IMR-90 (cell line): ENCODE data around the gene SDC4. TPM values are rescaled to one million over a fixed set of nuclear protein-coding genes. Genes with fewer than 3 reads are reported as not detected.

Experiments used
- ATAC-seq: fragments of 200-7000 bp; cut with Tn5 transposase; 2 replicates; pipeline ENCODE4 v1.9.1; 2020; ENCODE audit warnings: low read depth, mild to moderate bottlenecking, moderate library complexity
- BruUV-seq: library from RNA; stranded (reverse); fragments of 400-500 nt; replicated peaks from 2 replicates; lab custom pipeline; 2021; lab: Mats Ljungman, UMichigan
- CTCF ChIA-PET: fragments of 300-600 bp; formaldehyde crosslinking; extraction: SDS; loops from one replicate; lab custom pipeline; 2021; ENCODE audit warnings: antibody characterized with exemption; lab: Yijun Ruan, JAX
- POLR2A ChIA-PET: fragments of 300-600 bp; sonication (Branson Sonifier 250); formaldehyde crosslinking; loops from one replicate; lab custom pipeline; 2022; ENCODE audit warnings: antibody characterized with exemption; ENCODE audit not compliant: unreplicated experiment; lab: Charles Lee
- DNase-seq: peaks from one replicate; pipeline ENCODE4 v3.0.0; 2013
- H2AFZ ChIP-seq: replicated peaks from 2 replicates; pipeline ENCODE3; 2013; ENCODE audit warnings: low read length, mild to moderate bottlenecking; ENCODE audit not compliant: poor library complexity
- H2AK5ac ChIP-seq: 2 replicates; pipeline ENCODE4 v1.6.1; 2013; ENCODE audit warnings: low read depth, low read length, inconsistent platforms
- H2AK9ac ChIP-seq: replicated peaks from 2 replicates; pipeline ENCODE3; 2013; ENCODE audit warnings: mild to moderate bottlenecking, low read depth, low read length, moderate library complexity; ENCODE audit not compliant: poor library complexity
- H2BK120ac ChIP-seq: 2 replicates; pipeline ENCODE4 v1.6.1; 2013; ENCODE audit warnings: low read depth, low read length, inconsistent platforms
- H2BK15ac ChIP-seq: 3 replicates; pipeline ENCODE4 v1.6.1; 2013; ENCODE audit warnings: low read depth, low read length, inconsistent platforms
- H2BK20ac ChIP-seq: 2 replicates; pipeline ENCODE4 v1.6.1; 2013; ENCODE audit warnings: low read depth, mild to moderate bottlenecking, inconsistent platforms, low read length, moderate library complexity
- H2BK5ac ChIP-seq: 2 replicates; pipeline ENCODE4 v1.6.1; 2013; ENCODE audit warnings: mild to moderate bottlenecking, low read depth, low read length, inconsistent platforms; ENCODE audit not compliant: poor library complexity, severe bottlenecking
- H3K14ac ChIP-seq: replicated peaks from 2 replicates; pipeline ENCODE4 v1.6.1; 2013; ENCODE audit warnings: low read depth, low read length, inconsistent platforms
- H3K18ac ChIP-seq: 2 replicates; pipeline ENCODE4 v1.6.1; 2013; ENCODE audit warnings: low read depth, low read length, control low read depth
- H3K23ac ChIP-seq: 2 replicates; pipeline ENCODE4 v1.6.1; 2013; ENCODE audit warnings: low read depth, low read length, inconsistent platforms
- H3K27ac ChIP-seq: 2 replicates; pipeline ENCODE4 v1.5.1; 2013; ENCODE audit warnings: mild to moderate bottlenecking, control low read depth, low read length; ENCODE audit not compliant: insufficient read depth
- H3K27me3 ChIP-seq: 2 replicates; pipeline ENCODE4 v1.6.1; 2013; ENCODE audit warnings: low read length; ENCODE audit not compliant: control insufficient read depth, insufficient read depth
- H3K36me3 ChIP-seq: 2 replicates; pipeline ENCODE4 v1.6.1; 2013; ENCODE audit warnings: low read length, mixed read lengths; ENCODE audit not compliant: control insufficient read depth, insufficient read depth
- H3K4ac ChIP-seq: 2 replicates; pipeline ENCODE4 v1.6.1; 2013; ENCODE audit warnings: low read depth, low read length, inconsistent platforms
- H3K4me1 ChIP-seq: 2 replicates; pipeline ENCODE4 v1.6.1; 2013; ENCODE audit warnings: low read length, mixed read lengths; ENCODE audit not compliant: control insufficient read depth, insufficient read depth
- H3K4me2 ChIP-seq: 2 replicates; pipeline ENCODE4 v1.6.1; 2013; ENCODE audit warnings: low read depth, mild to moderate bottlenecking, control low read depth, low read length, moderate library complexity
- H3K4me3 ChIP-seq: 2 replicates; pipeline ENCODE4 v1.5.1; 2013; ENCODE audit warnings: low read depth, mild to moderate bottlenecking, control low read depth, low read length, moderate library complexity; ENCODE audit not compliant: insufficient read depth
- H3K56ac ChIP-seq: 2 replicates; pipeline ENCODE4 v1.6.1; 2013; ENCODE audit warnings: low read length, inconsistent platforms; ENCODE audit not compliant: insufficient read depth; ENCODE audit errors: extremely low read depth
- H3K79me1 ChIP-seq, 2 experiments: 2 replicates each; pipeline ENCODE4 v1.6.1; 2013; ENCODE audit warnings: low read length in 2 of 2, inconsistent platforms in 1 of 2, low read depth in 1 of 2
- H3K9ac ChIP-seq: 2 replicates; pipeline ENCODE4 v1.6.1; 2013; ENCODE audit warnings: low read depth, low read length, control low read depth
- H3K9me1 ChIP-seq: 2 replicates; pipeline ENCODE4 v1.6.1; 2013; ENCODE audit warnings: low read length, inconsistent platforms; ENCODE audit not compliant: insufficient read depth
- H3K9me3 ChIP-seq: 2 replicates; pipeline ENCODE4 v1.6.1; 2013; ENCODE audit warnings: low read length; ENCODE audit not compliant: control insufficient read depth, insufficient read depth
- H4K20me1 ChIP-seq: 2 replicates; pipeline ENCODE4 v1.6.1; 2013; ENCODE audit warnings: low read length, inconsistent platforms; ENCODE audit not compliant: insufficient read depth
- H4K5ac ChIP-seq: 2 replicates; pipeline ENCODE4 v1.6.1; 2013; ENCODE audit warnings: mild to moderate bottlenecking, low read depth, low read length, control low read depth
- H4K8ac ChIP-seq, 2 experiments: 2 replicates each; pipeline ENCODE4 v1.6.1; 2013; ENCODE audit warnings: low read depth in 2 of 2, low read length in 2 of 2, control low read depth in 1 of 2, inconsistent platforms in 1 of 2
- H4K91ac ChIP-seq: 2 replicates; pipeline ENCODE4 v1.6.1; 2013; ENCODE audit warnings: low read depth, low read length, inconsistent platforms; ENCODE audit not compliant: insufficient read depth
- BHLHE40 ChIP-seq: fragments of 150-350 bp; IDR thresholded peaks from 2 replicates; pipeline ENCODE4 v1.6.1; 2016; ENCODE audit warnings: mild to moderate bottlenecking, low read depth, low read length
- CEBPB ChIP-seq: IDR thresholded peaks from 2 replicates; pipeline ENCODE4 v1.6.1; 2012; ENCODE audit warnings: low read depth, low read length, improper control_type of control experiment
- CHD1 ChIP-seq: IDR thresholded peaks from 2 replicates; pipeline ENCODE4 v1.6.1; 2012; ENCODE audit warnings: low read depth, low read length, improper control_type of control experiment
- CTCF ChIP-seq: conservative IDR thresholded peaks from 2 replicates; pipeline ENCODE4 v1.5.1; 2012; ENCODE audit warnings: mild to moderate bottlenecking, low read depth, low read length, improper control_type of control experiment
- ELK1 ChIP-seq: fragments of 150-350 bp; IDR thresholded peaks from 2 replicates; pipeline ENCODE4 v1.6.1; 2016; ENCODE audit warnings: low read depth, mild to moderate bottlenecking, low read length, moderate library complexity, borderline replicate concordance
- FOS ChIP-seq: fragments of 150-350 bp; IDR thresholded peaks from 2 replicates; pipeline ENCODE4 v1.6.1; 2016; ENCODE audit warnings: low read depth, low read length
- MXI1 ChIP-seq: IDR thresholded peaks from 2 replicates; pipeline ENCODE4 v1.6.1; 2012; ENCODE audit warnings: low read depth, mild to moderate bottlenecking, low read length, moderate library complexity, borderline replicate concordance
- NFE2L2 ChIP-seq: fragments of 150-350 bp; IDR thresholded peaks from 2 replicates; pipeline ENCODE4 v1.6.1; 2016; ENCODE audit warnings: low read depth, mild to moderate bottlenecking, low read length
- POLR2A ChIP-seq: IDR thresholded peaks from 2 replicates; pipeline ENCODE4 v1.6.1; 2012; ENCODE audit warnings: mild to moderate bottlenecking, low read depth, low read length
- RAD21 ChIP-seq: IDR thresholded peaks from 2 replicates; pipeline ENCODE4 v1.6.1; 2012; ENCODE audit warnings: low read length, improper control_type of control experiment
- RCOR1 ChIP-seq: IDR thresholded peaks from 2 replicates; pipeline ENCODE4 v1.6.1; 2012; ENCODE audit warnings: mild to moderate bottlenecking, low read length, improper control_type of control experiment; ENCODE audit not compliant: insufficient replicate concordance
- RFX5 ChIP-seq: IDR thresholded peaks from 2 replicates; pipeline ENCODE4 v1.8.0; 2012; ENCODE audit warnings: low read depth, mild to moderate bottlenecking, low read length, moderate library complexity
- USF2 ChIP-seq: fragments of 150-350 bp; IDR thresholded peaks from 2 replicates; pipeline ENCODE4 v1.6.1; 2017; ENCODE audit warnings: mild to moderate bottlenecking, antibody characterized with exemption, low read length, low read depth
- WGBS, 2 experiments: methylation state at CpG; one replicate each; pipeline versions ENCODE4 v1.1.5 to v1.1.7; 2013; ENCODE audit warnings: missing lambda C conversion rate in 2 of 2; ENCODE audit not compliant: insufficient read length in 1 of 2; ENCODE audit errors: extremely low coverage in 2 of 2; 5-methylcytosine and 5-hydroxymethylcytosine counted together
- dilution Hi-C: fragments of 300-500 bp; cut with HindIII; formaldehyde crosslinking; loops from one replicate; pipeline ENCODE4 v1.14.3; 2018; ENCODE audit warnings: low sequenced_read_pairs; ENCODE audit not compliant: unreplicated experiment
- in situ Hi-C: fragments of 300-500 bp; cut with MboI; formaldehyde crosslinking; loops from 3 replicates; pipeline ENCODE4 v1.14.3; 2019; ENCODE audit warnings: low sequenced_read_pairs, inconsistent platforms, mixed read lengths
- intact Hi-C: fragments of 100-400 bp; cut with micrococcal nuclease; formaldehyde crosslinking; loops from 2 replicates; pipeline ENCODE4 v1.10.0; 2022
- polyA plus RNA-seq, 3 experiments: library from polyadenylated mRNA; depleted of rRNA; stranded (reverse); fragments of >200 nt; gene quantifications; 2 replicates each; pipeline ENCODE4 v1.2.3, GENCODE V29; 2012; ENCODE audit warnings: low replicate concordance in 1 of 3
- total RNA-seq: library from RNA; depleted of rRNA; stranded (reverse); fragments of >200 nt; gene quantifications from 2 replicates; pipeline ENCODE4 v1.2.3, GENCODE V29; 2012

The SDC4 gene
- total and polyA plus RNA-seq, 2 of the 4 experiments (the other 2 are of a cell fraction): 203 to 265 TPM

- dilution Hi-C loops (no loop called here), in situ Hi-C loops (loop anchor here (5.0 kb wide), 1 partner anchor 79 kb away; no protein-coding TSS in a partner anchor), intact Hi-C loops (no loop called here)
- Histone ChIP-seq H3K4me1 (peaks cover 32% of the 10 kb centered on the region), H3K36me3 (no peaks in the 10 kb centered on the region), H2AFZ (peak overlapping the region; percentile 77), H3K9me1 (peaks cover 19% of the 10 kb centered on the region), H3K27me3 (no peaks in the 10 kb centered on the region), H2AK9ac (peak overlapping the region; percentile 62), H2BK20ac (peak overlapping the region; percentile 58), H2BK15ac (peak overlapping the region; percentile 73; the same call in 2 of the 3 replicates), H2BK120ac (peak overlapping the region; percentile 68), H4K20me1 (peaks cover 5% of the 10 kb centered on the region; the same call in 1 of the 2 replicates), H3K18ac (peak overlapping the region; percentile 32), H4K91ac (peak overlapping the region; percentile 41), H3K79me1 (peaks cover under 1 to 19% of the 10 kb centered on the region in 2 experiments; a peak in 3 of 4 replicates), H4K8ac (peak overlapping the region; percentile 57 to 59), H4K5ac (peak overlapping the region; percentile 11; the same call in 1 of the 2 replicates), H3K23ac (no peak overlapping the region; the same call in 1 of the 2 replicates), H3K9ac (0 out of 2 replicates have a peak overlapping the region, but pooled peaks have one; percentile 2), H3K14ac (peak overlapping the region; percentile 24; the same call in 1 of the 2 replicates), H3K4me3 (no peak overlapping the region), H3K4me2 (peak overlapping the region; percentile 16), H3K9me3 (no peaks in the 10 kb centered on the region), H2BK5ac (peak overlapping the region; percentile 30), H3K56ac (no peak overlapping the region), H3K27ac (peak overlapping the region; percentile 49), H3K4ac (peak overlapping the region; percentile 39), H2AK5ac (peak overlapping the region; percentile 87)
- ATAC-seq: peak; percentile 5
- 94% methylated on average over 2 of the region's 10 CpGs; no CpG with 5 or more reads in 1 of the 2 experiments for WGBS, 2 experiments
- ChIA-PET POLR2A (no interaction called here), CTCF (interaction anchor here (1.0 kb wide), 1 partner anchor 15 kb away, joined by 3 read pairs; no protein-coding TSS in a partner anchor)
- BruUV-seq: no TSS peak
- peak; percentile 73 for DNase-seq
- TF ChIP-seq POLR2A: no peak
- TF ChIP-seq CEBPB: peak; percentile 85
- no peak for TF ChIP-seq NFE2L2
- no peak for TF ChIP-seq RFX5
- TF ChIP-seq RCOR1: peak; percentile 6
- peak; percentile 59; the same call in 1 of the 2 replicates for TF ChIP-seq BHLHE40
- TF ChIP-seq FOS: no peak
- TF ChIP-seq RAD21: no peak
- TF ChIP-seq USF2: peak; percentile 75
- TF ChIP-seq ELK1: no peak
- no peak for TF ChIP-seq CTCF
- peak; percentile 92 for TF ChIP-seq MXI1
- no peak for TF ChIP-seq CHD1
Observed at GRCh38 chr20:45358282-45359068, 10.3 kb upstream of the SDC4 start.
